Activated T-helper 17 cell treated with anti-CD3 and anti-CD28 coated beads, Interleukin-2, amount 50 U/mL, for 72 hours (primary cell): ENCODE data around the gene HLA-DMB. TPM values are rescaled to one million over a fixed set of nuclear protein-coding genes. Genes with fewer than 3 reads are reported as not detected.
"Not testable (repeated sequence)": the region's sequence is repeated elsewhere in the genome, so short reads cannot be mapped to it uniquely, and the experiment has no call there.

ENCODE experiments used
- ATAC-seq: fragments of 150-1000 bp; cut with Tn5 transposase; replicated peaks from 2 replicates; pipeline ENCODE4 v1.10.0; 2021; ENCODE audit warnings: mild to moderate bottlenecking, moderate library complexity
- H3K27ac Mint-ChIP-seq: one replicate; pipeline ENCODE4 v1.8.0; 2022; ENCODE audit warnings: mixed read lengths
- H3K27me3 Mint-ChIP-seq: one replicate; pipeline ENCODE4 v1.8.0; 2022; ENCODE audit warnings: mixed read lengths
- H3K36me3 Mint-ChIP-seq: one replicate; pipeline ENCODE4 v1.8.0; 2022; ENCODE audit warnings: low read depth, mild to moderate bottlenecking, mixed read lengths
- H3K4me1 Mint-ChIP-seq: one replicate; pipeline ENCODE4 v1.8.0; 2022; ENCODE audit warnings: mixed read lengths
- H3K4me3 Mint-ChIP-seq: one replicate; pipeline ENCODE4 v1.8.0; 2022; ENCODE audit warnings: mild to moderate bottlenecking, mixed read lengths
- H3K9me3 Mint-ChIP-seq: one replicate; pipeline ENCODE4 v1.8.0; 2022; ENCODE audit warnings: mixed read lengths
- total RNA-seq, 2 donors: library from RNA; stranded (reverse); gene quantifications; one replicate each; pipeline ENCODE4 v1.2.3, GENCODE V29; 2022

The HLA-DMB gene
- total RNA-seq, 2 donors from 2014 or later: 2.7 to 17.7 TPM

- H3K27me3 Mint-ChIP-seq: no peaks in the 10 kb centered on the region
- H3K36me3 Mint-ChIP-seq: no peaks in the 10 kb centered on the region
- H3K9me3 Mint-ChIP-seq: no peaks in the 10 kb centered on the region
- H3K4me3 Mint-ChIP-seq: no peak overlapping the region
- peaks cover 36% of the 10 kb centered on the region for H3K4me1 Mint-ChIP-seq
- no peak overlapping the region for H3K27ac Mint-ChIP-seq
- ATAC-seq: no peak
These were observed 7.0 kb upstream of the HLA-DMB start for GRCh38 chr6:32947552-32948465.

- Mint-ChIP-seq H3K4me1 (peaks cover 31% of the 10 kb centered on the region), H3K9me3 (no peaks in the 10 kb centered on the region), H3K36me3 (no peaks in the 10 kb centered on the region), H3K27ac (no peak overlapping the region), H3K4me3 (no peak overlapping the region), H3K27me3 (no peaks in the 10 kb centered on the region)
- ATAC-seq: no peak
These were observed 6.1 kb upstream of the HLA-DMB start for GRCh38 chr6:32946893-32947292.

GRCh38 chr6:32945953-32946352 lies 5.1 kb upstream of the HLA-DMB start:
- H3K27me3 Mint-ChIP-seq: no peaks in the 10 kb centered on the region
- H3K9me3 Mint-ChIP-seq: no peaks in the 10 kb centered on the region

GRCh38 chr6:32945108-32945760 lies 4.4 kb upstream of the HLA-DMB start:
- H3K4me3 Mint-ChIP-seq: no peak overlapping the region
- no peaks in the 10 kb centered on the region for H3K9me3 Mint-ChIP-seq
- no peak overlapping the region for H3K27ac Mint-ChIP-seq
- H3K4me1 Mint-ChIP-seq: peaks cover 40% of the 10 kb centered on the region
- no peak for ATAC-seq
- H3K36me3 Mint-ChIP-seq: no peaks in the 10 kb centered on the region
- H3K27me3 Mint-ChIP-seq: no peaks in the 10 kb centered on the region

More at GRCh38 chr6:32945953-32946352, 5.1 kb upstream of the HLA-DMB start:
- Mint-ChIP-seq H3K36me3 (no peaks in the 10 kb centered on the region), H3K4me1 (peaks cover 38% of the 10 kb centered on the region), H3K27ac (no peak overlapping the region), H3K4me3 (no peak overlapping the region)
- ATAC-seq: no peak

- H3K4me1 Mint-ChIP-seq: peaks cover 40% of the 10 kb centered on the region
- no peaks in the 10 kb centered on the region for H3K9me3 Mint-ChIP-seq
- peak; percentile 43 for ATAC-seq
- no peaks in the 10 kb centered on the region for H3K36me3 Mint-ChIP-seq
- H3K27ac Mint-ChIP-seq: peak overlapping the region; percentile 72
- peak overlapping the region; percentile 76 for H3K4me3 Mint-ChIP-seq
- H3K27me3 Mint-ChIP-seq: no peaks in the 10 kb centered on the region
These were observed 3.2 kb upstream of the HLA-DMB start for GRCh38 chr6:32943864-32944649.

GRCh38 chr6:32942555-32943123 lies 1.8 kb upstream of the HLA-DMB start:
- not testable (repeated sequence) for H3K27me3 Mint-ChIP-seq, ATAC-seq, H3K36me3 Mint-ChIP-seq, H3K27ac Mint-ChIP-seq, H3K9me3 Mint-ChIP-seq
- H3K4me1 Mint-ChIP-seq: peaks cover 35% of the 10 kb centered on the region
- H3K4me3 Mint-ChIP-seq: peak overlapping the region; percentile 83

GRCh38 chr6:32941214-32941768 lies 463 bp upstream of the HLA-DMB start:
- Mint-ChIP-seq H3K9me3 (no peaks in the 10 kb centered on the region), H3K27me3 (no peaks in the 10 kb centered on the region), H3K36me3 (no peaks in the 10 kb centered on the region), H3K4me3 (peak overlapping the region; percentile 83), H3K4me1 (peaks cover 35% of the 10 kb centered on the region), H3K27ac (peak overlapping the region; percentile 87)
- peak; percentile 88 for ATAC-seq

GRCh38 chr6:32938494-32938893 lies 2.3 kb downstream of the HLA-DMB start:
- Mint-ChIP-seq H3K36me3 (no peaks in the 10 kb centered on the region), H3K4me1 (peaks cover 15% of the 10 kb centered on the region), H3K9me3 (no peaks in the 10 kb centered on the region), H3K27ac (no peak overlapping the region), H3K27me3 (no peaks in the 10 kb centered on the region), H3K4me3 (no peak overlapping the region)
- ATAC-seq: no peak

GRCh38 chr6:32937230-32937633 lies 3.6 kb downstream of the HLA-DMB start:
- ATAC-seq: no peak
- H3K27me3 Mint-ChIP-seq: no peaks in the 10 kb centered on the region
- peaks cover 9% of the 10 kb centered on the region for H3K4me1 Mint-ChIP-seq
- no peaks in the 10 kb centered on the region for H3K36me3 Mint-ChIP-seq
- H3K27ac Mint-ChIP-seq: no peak overlapping the region
- no peak overlapping the region for H3K4me3 Mint-ChIP-seq
- H3K9me3 Mint-ChIP-seq: no peaks in the 10 kb centered on the region

GRCh38 chr6:32936239-32937152 lies 4.3 kb downstream of the HLA-DMB start:
- Mint-ChIP-seq H3K9me3 (no peaks in the 10 kb centered on the region), H3K4me3 (no peak overlapping the region), H3K27ac (no peak overlapping the region), H3K27me3 (no peaks in the 10 kb centered on the region), H3K4me1 (peaks cover 7% of the 10 kb centered on the region), H3K36me3 (no peaks in the 10 kb centered on the region)
- no peak for ATAC-seq

GRCh38 chr6:32935551-32936238 lies 5.1 kb downstream of the HLA-DMB start:
- Mint-ChIP-seq H3K9me3 (no peaks in the 10 kb centered on the region), H3K36me3 (no peaks in the 10 kb centered on the region), H3K27ac (no peak overlapping the region), H3K4me1 (no peaks in the 10 kb centered on the region), H3K4me3 (no peak overlapping the region), H3K27me3 (no peaks in the 10 kb centered on the region)
- no peak for ATAC-seq

- H3K27ac Mint-ChIP-seq: no peak overlapping the region
- H3K36me3 Mint-ChIP-seq: no peaks in the 10 kb centered on the region
- H3K9me3 Mint-ChIP-seq: no peaks in the 10 kb centered on the region
- H3K4me3 Mint-ChIP-seq: no peak overlapping the region
- no peaks in the 10 kb centered on the region for H3K4me1 Mint-ChIP-seq
- no peaks in the 10 kb centered on the region for H3K27me3 Mint-ChIP-seq
- ATAC-seq: peak; percentile 71
These were observed 7.2 kb downstream of the HLA-DMB start for GRCh38 chr6:32933661-32934085.
